HUES48 (cell line): ENCODE results near the gene DDR2.

Experiments used
- H3K27ac ChIP-seq: one replicate; pipeline ENCODE4 v1.7.0; 2013; ENCODE audit warnings: low read depth, low read length, inconsistent platforms
- H3K27me3 ChIP-seq: 2 replicates; pipeline ENCODE4 v1.6.1; 2013; ENCODE audit warnings: mild to moderate bottlenecking, low read length; ENCODE audit not compliant: control insufficient read depth, insufficient read depth
- H3K36me3 ChIP-seq: 2 replicates; pipeline ENCODE4 v1.6.1; 2013; ENCODE audit warnings: low read length; ENCODE audit not compliant: control insufficient read depth, insufficient read depth
- H3K4me1 ChIP-seq: 2 replicates; pipeline ENCODE4 v1.6.1; 2013; ENCODE audit warnings: mild to moderate bottlenecking, low read length; ENCODE audit not compliant: control insufficient read depth, insufficient read depth
- H3K4me3 ChIP-seq: 2 replicates; pipeline ENCODE4 v1.5.1; 2013; ENCODE audit warnings: mild to moderate bottlenecking, low read depth, low read length
- H3K9ac ChIP-seq: 2 replicates; pipeline ENCODE4 v1.6.1; 2013; ENCODE audit warnings: mild to moderate bottlenecking, low read depth, low read length, moderate library complexity
- H3K9me3 ChIP-seq: 2 replicates; pipeline ENCODE4 v1.6.1; 2013; ENCODE audit warnings: low read length; ENCODE audit not compliant: control insufficient read depth, insufficient read depth

DDR2 gene

DNA sequence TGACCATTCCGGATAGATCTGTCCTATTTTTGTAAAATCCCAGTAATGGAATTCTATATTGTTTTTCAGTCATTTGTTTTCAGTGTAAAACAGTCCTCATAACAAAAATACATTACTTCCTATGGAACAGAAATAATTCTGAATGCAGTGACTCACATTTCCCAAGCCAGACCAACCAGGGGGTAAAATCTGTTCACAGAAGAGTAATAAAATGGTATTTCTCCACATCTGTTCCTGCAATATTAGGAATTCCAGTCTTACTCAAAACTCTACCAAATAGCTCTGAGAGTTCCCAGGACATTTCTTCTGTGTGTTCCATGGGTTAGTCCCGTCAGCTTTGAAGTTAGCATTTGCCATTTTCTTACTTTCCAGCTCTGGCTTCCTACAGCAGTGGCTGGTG lies 2.6 kb upstream of the DDR2 start:
- Histone ChIP-seq H3K4me1 (peaks cover 17% of the 10 kb centered on the region), H3K4me3 (no peak overlapping the region), H3K36me3 (no peaks in the 10 kb centered on the region), H3K27ac (no peak overlapping the region), H3K27me3 (no peaks in the 10 kb centered on the region), H3K9ac (no peak overlapping the region), H3K9me3 (no peaks in the 10 kb centered on the region)

DNA sequence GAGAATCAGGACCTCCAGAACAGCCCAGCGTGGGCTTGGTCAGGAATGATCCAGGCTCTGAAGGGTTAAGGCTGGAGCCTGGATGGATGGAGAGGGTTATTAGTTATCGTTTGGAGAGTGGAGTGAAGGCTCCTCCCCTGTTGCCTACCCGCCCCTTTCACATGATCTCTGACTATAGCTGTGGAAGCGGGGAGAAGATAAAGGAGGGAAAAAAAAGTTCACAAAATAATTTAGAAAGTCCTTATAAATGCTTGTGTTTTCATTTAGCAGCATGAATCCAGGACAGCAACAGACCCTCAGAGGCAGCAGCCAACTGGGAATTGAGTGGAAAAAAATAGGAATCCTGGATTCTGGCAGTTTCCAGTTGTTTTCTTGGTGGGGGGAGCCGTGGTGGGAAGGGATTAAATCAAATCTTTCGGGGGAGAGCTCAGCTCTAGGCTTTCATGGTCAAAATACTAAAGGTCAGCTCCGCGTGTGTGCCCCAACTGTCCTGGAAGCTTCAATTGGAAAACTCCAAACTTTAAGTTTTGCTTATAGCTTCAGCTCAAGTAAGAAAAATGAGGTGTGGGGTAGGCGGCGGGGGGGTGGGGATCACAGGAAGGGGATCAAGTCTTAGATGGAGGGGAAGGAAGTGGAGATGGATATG lies 595 bp upstream of the DDR2 start:
- no peaks in the 10 kb centered on the region for H3K27me3 ChIP-seq
- H3K9ac ChIP-seq: no peak overlapping the region
- H3K4me1 ChIP-seq: peaks cover 17% of the 10 kb centered on the region
- H3K9me3 ChIP-seq: no peaks in the 10 kb centered on the region
- no peaks in the 10 kb centered on the region for H3K36me3 ChIP-seq
- no peak overlapping the region for H3K27ac ChIP-seq
- no peak overlapping the region for H3K4me3 ChIP-seq

DNA sequence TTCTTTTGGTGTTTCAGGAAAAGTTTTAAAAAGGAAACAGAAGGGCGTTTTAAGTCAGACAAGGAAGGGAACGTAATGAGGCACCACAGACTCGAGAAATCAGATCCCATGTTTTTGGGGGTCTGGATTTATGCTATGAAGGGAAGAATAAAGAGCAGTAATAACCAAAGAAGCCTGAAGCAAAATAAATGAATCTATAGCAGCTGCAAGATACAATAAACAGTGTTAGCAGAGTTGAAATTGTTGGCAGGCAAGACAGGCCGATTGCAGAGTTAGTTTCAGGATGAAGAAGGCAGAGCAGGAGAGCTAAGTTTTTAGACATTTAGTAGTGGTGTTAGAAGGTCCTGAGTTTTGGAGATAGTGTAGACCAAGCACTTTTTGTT lies 425 bp downstream of the DDR2 start:
- Histone ChIP-seq H3K9me3 (no peaks in the 10 kb centered on the region), H3K27me3 (no peaks in the 10 kb centered on the region), H3K4me1 (peaks cover 17% of the 10 kb centered on the region), H3K36me3 (no peaks in the 10 kb centered on the region), H3K27ac (no peak overlapping the region), H3K4me3 (peak overlapping the region; percentile 20; the same call in 1 of the 2 replicates), H3K9ac (peak overlapping the region; percentile 52; the same call in 1 of the 2 replicates)

DNA sequence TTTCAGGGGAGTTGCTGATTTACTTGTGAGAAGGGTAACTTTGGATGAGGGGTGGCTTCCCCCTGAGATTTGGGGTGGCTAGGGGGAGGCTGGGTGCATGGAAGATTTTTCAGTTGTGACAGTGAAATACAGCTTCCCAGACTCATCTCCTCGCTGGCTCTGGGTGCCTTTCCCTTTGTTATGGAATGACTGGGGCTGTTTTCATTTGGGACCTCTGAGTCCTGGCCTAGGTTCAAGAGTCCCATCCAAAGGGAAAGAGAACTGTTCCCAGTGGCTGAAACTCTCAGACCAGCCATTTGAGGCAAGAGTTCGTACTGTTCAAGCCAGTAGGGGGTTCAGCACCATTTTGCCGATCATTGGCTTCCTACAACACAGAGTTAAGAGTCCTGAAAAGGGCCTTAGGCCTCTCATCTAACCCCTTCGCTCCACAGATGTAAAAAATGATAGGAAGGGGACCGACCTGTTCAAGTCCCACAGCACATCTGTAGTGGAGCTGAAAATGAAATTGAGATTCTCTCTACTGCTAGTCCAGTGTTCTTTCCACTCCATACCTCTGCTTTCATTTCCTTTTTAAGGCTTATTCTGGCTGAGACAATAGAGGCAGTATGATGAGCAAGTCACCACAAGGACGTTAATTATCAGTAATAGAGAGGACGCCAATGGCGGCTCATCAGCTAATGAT lies 958 bp downstream of the DDR2 start:
- H3K36me3 ChIP-seq: no peaks in the 10 kb centered on the region
- peaks cover 17% of the 10 kb centered on the region for H3K4me1 ChIP-seq
- H3K9ac ChIP-seq: peak overlapping the region; percentile 52; the same call in 1 of the 2 replicates
- no peak overlapping the region for H3K27ac ChIP-seq
- H3K9me3 ChIP-seq: no peaks in the 10 kb centered on the region
- peak overlapping the region; percentile 20; the same call in 1 of the 2 replicates for H3K4me3 ChIP-seq
- no peaks in the 10 kb centered on the region for H3K27me3 ChIP-seq

DNA sequence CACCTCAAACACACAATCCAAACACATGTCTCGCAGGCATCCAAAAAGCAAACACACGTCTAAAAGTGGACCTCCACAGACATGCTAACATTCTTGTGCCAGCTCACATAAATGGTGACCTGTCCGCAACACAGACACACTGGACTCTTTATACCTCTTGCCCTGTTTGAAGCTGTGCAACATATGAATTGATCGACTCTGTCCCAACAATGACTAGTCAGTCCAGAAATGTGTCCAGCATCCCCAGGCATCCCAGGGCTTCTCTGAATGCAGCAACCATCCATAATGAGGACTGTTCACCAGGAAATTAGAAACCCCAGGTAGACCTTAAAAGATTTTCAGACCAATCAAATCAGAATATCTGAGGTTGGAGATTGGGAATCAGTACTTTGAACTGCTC lies 3.2 kb downstream of the DDR2 start:
- no peak overlapping the region for H3K27ac ChIP-seq

DNA sequence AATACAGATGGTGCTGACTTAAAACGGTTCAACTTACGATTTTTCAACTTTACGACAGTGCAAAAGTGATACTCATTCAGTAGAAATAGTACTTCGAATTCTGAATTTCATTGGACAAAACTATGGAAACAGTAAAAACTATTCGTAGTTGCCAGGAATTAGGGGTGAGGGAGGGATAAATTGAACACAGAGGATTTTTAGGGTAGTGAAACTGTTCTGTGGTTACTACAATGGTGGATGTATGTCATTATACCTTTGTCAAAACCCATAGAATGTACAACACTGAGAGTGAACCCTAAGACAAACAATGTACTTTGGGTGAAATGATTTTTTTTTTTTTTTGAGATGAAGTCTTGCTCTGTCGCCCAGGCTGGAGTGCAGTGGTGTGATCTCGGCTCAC lies 7.5 kb downstream of the DDR2 start:
- Histone ChIP-seq H3K27me3 (no peaks in the 10 kb centered on the region), H3K9ac (no peak overlapping the region), H3K36me3 (no peaks in the 10 kb centered on the region), H3K4me1 (no peaks in the 10 kb centered on the region), H3K9me3 (no peaks in the 10 kb centered on the region), H3K4me3 (no peak overlapping the region), H3K27ac (no peak overlapping the region)

More for the DNA sequence above, 3.2 kb downstream of the DDR2 start:
- H3K4me1 ChIP-seq: peaks cover 17% of the 10 kb centered on the region
- H3K27me3 ChIP-seq: no peaks in the 10 kb centered on the region
- no peak overlapping the region for H3K9ac ChIP-seq
- H3K4me3 ChIP-seq: no peak overlapping the region
- H3K36me3 ChIP-seq: no peaks in the 10 kb centered on the region
- no peaks in the 10 kb centered on the region for H3K9me3 ChIP-seq

DNA sequence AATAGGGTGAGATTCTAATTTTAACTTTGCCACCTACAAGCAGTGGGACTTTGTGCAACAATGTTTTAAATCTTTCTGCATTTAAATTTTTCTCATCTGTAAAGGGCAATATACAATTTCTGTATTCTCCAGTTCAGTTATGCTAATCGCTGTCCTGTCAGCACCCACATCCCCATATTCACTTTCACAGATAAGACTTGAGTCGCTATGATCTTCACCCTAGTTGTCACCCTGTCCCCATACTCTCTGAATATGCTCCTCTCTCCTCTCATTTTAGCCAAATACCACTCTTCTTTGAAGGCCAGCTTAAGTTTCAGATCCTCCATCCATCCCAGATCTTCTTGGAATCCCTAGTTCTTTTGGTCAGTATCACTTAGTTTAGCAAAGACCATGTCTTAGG lies 8.8 kb downstream of the DDR2 start:
- Histone ChIP-seq H3K27ac (no peak overlapping the region), H3K4me1 (no peaks in the 10 kb centered on the region), H3K27me3 (no peaks in the 10 kb centered on the region), H3K9ac (no peak overlapping the region), H3K9me3 (no peaks in the 10 kb centered on the region), H3K36me3 (no peaks in the 10 kb centered on the region), H3K4me3 (no peak overlapping the region)

DNA sequence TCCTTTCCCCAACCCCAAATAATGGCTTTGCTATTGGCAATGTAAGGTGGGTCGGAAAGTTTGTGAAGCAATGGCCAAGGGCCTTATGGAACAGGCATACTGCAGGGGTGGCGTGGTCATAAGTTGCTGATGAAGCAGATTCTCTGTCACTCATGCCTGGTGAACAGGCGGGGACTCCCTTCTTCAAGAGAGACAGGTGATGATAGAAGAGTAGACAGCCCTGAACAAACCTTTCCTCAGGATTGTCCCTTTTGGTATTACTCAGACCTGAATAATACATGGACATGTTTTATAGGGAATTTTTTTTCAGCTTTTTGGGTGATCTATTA lies 12.7 kb downstream of the DDR2 start:
- Histone ChIP-seq H3K4me1 (no peaks in the 10 kb centered on the region), H3K9me3 (no peaks in the 10 kb centered on the region), H3K4me3 (no peak overlapping the region), H3K27me3 (no peaks in the 10 kb centered on the region), H3K27ac (no peak overlapping the region), H3K9ac (no peak overlapping the region), H3K36me3 (no peaks in the 10 kb centered on the region)

DNA sequence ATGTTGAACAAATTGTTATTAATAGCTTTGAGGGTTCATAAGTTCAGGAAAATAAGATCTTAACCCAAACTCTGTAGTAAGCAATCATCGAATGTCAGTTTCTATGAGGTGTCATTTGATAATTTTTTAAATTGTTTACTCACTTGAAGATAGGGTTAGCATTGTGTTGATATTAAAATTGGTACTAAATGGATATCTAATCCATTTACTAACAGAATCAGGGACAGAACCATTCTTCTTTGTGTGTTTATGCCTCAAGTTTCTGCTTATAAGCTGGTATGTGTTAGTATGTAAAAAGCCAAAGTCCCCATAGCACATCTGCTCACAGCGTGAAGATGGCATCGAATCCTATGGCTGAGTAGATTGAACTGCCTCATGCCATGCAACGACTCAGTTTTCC lies 13.4 kb downstream of the DDR2 start:
- Histone ChIP-seq H3K9ac (no peak overlapping the region), H3K36me3 (no peaks in the 10 kb centered on the region), H3K4me3 (no peak overlapping the region), H3K27me3 (no peaks in the 10 kb centered on the region), H3K27ac (no peak overlapping the region), H3K9me3 (no peaks in the 10 kb centered on the region), H3K4me1 (no peaks in the 10 kb centered on the region)

DNA sequence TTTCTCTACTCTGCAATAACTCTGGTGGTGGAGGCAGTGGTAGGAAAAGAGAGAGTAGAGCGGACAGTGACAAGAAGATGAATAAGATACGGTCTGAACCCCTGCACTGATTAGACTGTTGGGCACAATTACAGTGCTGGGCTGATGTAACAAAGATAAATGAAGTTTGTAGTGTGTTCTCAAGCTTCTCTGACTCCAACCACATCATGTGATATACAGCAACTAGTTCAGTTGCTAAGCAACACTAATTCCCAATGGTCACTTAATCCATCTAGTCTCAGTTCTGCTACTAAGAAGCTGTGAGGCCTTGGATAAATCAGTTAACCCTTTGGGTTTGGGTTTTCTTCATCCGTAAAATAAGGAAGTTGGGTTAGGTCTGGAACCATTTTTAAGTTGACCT lies 17.3 kb downstream of the DDR2 start:
- Histone ChIP-seq H3K36me3 (no peaks in the 10 kb centered on the region), H3K4me1 (no peaks in the 10 kb centered on the region), H3K9me3 (no peaks in the 10 kb centered on the region), H3K9ac (no peak overlapping the region), H3K27ac (no peak overlapping the region), H3K4me3 (no peak overlapping the region), H3K27me3 (no peaks in the 10 kb centered on the region)

DNA sequence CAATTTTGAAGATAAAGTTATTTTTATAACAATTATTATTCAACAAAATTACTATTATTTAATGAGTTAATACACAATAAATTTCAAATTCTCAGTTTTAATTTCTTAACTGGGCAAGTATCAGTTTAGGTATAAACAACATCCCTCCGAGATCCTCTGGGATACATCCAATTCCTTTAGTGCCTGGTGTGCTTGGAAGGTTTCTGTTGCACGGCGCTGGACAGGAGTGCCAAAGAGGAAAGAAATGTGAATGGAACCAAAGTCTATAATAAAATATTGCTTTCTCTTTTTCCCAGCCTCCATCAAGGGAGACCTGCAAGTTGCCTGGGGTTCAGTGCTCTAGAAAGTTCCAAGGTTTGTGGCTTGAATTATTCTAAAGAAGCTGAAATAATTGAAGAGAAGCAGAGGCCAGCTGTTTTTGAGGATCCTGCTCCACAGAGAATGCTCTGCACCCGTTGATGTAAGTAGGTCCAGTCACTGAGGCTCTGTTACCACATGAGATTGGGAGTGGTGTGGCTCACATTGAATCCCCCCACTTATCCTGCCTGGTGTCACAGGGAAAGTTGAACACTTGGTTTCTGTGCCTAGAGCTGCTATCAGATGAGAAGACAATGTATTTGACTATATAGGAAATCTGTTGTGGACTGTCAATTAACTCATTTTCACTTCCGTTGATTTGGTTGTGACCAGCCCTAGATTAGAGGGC lies 22.8 kb downstream of the DDR2 start:
- H3K4me3 ChIP-seq: no peak overlapping the region
- no peaks in the 10 kb centered on the region for H3K4me1 ChIP-seq
- H3K27me3 ChIP-seq: no peaks in the 10 kb centered on the region
- no peaks in the 10 kb centered on the region for H3K36me3 ChIP-seq
- H3K9ac ChIP-seq: no peak overlapping the region
- no peaks in the 10 kb centered on the region for H3K9me3 ChIP-seq
- no peak overlapping the region for H3K27ac ChIP-seq
